Measurements from ENCODE around the gene RPSA.
"Not testable (repeated sequence)": the region's sequence is repeated elsewhere in the genome, so short reads cannot be mapped to it uniquely, and the experiment has no call there.

The RPSA gene

DNA sequence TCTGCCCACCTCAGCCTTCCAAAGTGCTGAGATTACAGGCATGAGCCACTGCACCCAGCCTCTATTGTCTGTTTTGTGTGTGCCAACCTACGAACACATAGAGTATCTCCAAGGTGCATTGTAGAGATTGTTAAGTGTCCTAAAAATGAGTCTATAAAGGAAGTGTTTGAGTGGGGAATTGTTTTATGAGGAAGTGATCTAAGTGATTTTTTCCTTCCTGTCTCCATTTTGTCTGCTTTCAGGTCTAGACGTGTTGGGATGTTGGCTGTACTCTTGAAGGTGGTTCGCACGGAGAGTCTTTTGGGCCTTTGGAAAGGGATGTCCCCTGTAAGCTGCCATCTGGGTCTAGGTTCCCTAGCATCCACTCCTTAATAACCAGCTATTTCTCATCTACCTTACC is 16.3 kb upstream of the RPSA start:
- no peak for DNase-seq

DNA sequence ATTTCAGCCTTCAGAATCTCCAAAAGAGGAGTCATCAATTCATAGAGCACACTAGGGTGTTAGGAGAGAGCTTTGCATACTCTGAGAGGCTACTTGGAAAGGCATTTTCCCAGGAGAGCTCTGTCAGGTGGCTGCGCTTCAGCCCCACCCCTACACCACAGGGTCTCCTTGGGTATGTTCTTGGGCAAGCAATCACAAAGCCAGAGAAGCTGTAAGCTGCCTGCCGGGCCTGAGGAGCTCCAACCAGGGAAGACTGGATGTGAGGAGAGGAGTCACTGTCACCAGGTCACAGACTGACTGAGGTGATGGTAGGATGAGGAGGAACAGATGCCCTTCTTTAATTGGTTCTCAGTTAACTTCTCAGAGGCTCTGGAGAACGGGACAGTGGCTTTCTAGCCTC is 9.8 kb upstream of the RPSA start:
- no peak for DNase-seq

DNA sequence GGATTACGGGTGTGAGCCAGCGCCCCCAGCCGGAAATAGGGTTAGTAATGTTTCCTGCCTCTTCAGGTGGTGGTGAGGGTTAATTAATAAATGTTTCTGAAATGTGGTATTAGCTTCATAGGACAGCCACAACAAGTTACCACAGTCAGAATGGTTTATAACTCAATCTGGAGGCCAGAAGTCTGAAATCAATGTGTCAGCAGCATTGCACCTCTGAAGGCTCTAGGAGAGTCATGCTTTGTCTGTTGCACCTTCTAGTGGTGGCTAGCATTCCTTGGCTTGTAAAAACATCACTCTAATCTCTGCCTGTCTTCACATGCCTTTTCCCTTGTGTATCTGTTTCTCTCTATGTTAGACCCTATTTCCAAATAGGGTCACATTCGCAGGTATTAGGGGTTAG is 7.8 kb upstream of the RPSA start:
- no peak for DNase-seq

DNA sequence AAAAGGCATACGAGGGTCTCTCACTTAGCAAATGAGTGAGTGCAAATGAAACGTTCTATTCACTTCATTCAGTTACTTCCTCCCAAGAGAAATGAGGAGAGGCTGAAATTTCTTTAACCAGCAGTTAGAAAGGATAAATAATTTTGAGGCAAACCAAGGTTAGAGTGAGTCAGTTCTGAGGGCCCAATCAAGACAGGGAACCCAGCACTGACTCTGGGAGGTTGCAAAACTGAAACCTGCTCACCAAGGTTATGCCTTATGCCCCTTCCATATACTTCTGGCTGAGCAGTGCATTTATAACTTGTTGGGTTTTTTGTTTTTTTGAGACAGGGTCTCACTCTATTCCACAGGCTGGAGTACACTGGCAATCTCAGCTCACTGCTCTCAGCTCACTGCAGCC is 4.5 kb upstream of the RPSA start:
- no peak for DNase-seq

DNA sequence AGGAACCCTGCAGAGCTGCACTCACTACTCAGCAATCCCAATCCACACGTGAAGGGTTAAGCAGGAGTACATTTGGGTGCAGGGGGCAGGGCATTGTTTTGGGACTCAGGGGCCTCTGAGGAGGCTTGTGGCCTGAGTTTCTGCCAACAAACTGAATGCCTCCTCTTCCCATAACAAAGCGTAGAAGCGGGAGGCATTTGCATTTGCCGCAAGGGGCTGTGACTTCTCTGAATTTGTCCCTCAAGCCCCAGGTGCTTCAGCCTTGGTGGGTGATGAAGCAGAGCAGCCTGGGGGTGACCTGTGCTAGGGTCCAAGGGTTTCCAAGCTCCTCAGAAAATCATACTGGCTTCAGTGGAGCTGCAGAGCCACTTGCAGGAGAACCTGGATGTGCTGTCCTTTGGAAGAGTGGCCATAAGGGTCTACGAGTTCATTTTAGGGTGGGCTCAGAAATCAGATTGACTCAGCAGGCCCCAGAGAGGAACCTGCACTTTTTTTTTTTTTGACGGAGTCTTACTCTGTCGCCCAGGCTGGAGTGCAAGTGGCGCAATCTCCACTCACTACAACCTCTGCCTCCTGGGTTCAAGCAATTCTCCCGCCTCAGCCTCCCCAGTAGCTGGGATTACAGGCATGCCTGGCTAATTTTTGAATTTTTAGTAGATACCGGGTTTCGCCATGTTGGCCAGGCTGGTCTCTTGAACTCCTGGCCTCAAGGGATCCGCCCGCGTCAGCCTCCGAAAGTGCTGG is 1.4 kb upstream of the RPSA start:
- no peak for DNase-seq

DNA sequence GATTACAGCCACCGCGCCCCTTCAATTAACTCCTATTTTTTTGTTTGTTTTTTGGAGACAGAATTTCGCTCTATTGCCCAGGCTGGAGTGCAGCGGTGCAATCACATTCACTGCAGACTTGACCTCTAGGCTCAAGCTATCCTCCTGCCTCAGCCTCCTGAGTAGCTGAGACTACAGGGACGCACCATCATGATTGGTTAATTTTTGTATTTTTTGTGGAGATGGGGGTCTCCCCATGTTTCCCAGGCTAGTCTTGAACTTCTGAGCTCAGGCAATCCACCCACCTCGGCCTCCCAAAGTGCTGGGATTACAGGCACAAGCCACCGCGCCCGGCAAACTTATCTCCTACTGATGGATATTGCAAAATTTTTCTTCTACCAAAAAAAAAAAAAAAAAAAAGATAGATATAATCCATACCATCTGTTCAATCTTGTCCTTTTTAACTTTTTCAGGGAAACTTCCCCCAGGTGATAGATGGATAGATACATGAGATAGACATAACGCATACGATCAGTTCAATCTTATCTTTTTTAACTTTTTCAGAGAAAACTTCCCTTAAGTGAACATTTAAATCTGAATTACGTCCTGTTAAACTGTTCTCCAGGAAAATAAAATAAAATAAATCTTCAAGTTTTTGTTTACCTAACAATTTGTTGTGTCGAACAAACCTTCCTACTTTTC is 693 bp upstream of the RPSA start:
- no peak for DNase-seq

DNA sequence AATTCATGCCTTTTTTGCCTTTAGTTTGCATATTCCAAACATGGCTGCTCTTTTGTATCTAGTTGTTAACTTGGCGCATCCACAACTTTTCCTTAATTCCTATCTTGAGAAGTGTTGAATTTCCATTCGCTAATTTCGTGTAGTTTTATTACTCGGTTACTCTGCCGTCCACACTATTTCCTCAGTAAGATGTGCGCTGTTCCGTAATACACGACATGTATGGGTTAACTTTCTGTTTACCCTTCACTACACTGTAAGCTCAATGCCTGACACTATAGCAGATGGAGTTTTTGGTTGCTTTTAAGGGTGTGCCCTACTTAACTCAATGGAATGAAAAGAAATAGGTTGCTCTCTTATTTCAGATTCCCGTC is 724 bp downstream of the RPSA start:
- DNase-seq: peak in 2 of 4 experiments; percentile 7 to 23

DNA sequence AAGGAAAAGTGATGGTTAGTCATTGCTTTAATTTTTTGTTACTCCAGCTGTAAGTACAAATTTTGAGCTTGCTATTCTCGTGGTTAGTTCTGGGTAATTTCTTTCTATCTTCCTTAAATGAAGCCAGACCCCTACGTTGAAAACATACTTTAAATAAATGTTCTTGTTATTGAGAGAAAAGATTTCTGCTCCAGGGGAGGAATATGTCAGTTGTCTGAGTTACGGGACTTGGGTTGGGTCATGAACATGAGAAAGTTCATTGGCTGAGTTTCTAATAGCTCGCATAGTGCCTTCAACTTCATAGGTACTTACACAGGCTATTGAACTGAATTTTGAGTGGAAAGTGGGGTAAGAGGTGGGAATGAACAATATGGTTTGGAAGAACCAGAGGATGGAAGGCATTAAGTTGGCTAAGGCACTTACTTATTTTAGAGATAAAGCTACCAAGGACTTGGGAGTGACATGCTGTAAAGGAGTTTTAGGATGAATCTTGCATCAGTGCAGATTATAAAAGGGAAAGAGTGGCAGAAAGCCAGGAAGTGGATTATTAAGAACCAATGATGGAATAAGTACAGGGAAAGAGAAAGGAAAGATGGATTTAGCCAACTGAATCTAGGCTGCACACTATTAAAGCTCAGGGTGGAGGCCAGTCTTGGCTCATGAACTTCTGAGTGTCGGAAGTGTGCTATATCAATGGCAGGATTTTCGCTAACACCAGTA is 1.4 kb downstream of the RPSA start:
- no peak for DNase-seq

DNA sequence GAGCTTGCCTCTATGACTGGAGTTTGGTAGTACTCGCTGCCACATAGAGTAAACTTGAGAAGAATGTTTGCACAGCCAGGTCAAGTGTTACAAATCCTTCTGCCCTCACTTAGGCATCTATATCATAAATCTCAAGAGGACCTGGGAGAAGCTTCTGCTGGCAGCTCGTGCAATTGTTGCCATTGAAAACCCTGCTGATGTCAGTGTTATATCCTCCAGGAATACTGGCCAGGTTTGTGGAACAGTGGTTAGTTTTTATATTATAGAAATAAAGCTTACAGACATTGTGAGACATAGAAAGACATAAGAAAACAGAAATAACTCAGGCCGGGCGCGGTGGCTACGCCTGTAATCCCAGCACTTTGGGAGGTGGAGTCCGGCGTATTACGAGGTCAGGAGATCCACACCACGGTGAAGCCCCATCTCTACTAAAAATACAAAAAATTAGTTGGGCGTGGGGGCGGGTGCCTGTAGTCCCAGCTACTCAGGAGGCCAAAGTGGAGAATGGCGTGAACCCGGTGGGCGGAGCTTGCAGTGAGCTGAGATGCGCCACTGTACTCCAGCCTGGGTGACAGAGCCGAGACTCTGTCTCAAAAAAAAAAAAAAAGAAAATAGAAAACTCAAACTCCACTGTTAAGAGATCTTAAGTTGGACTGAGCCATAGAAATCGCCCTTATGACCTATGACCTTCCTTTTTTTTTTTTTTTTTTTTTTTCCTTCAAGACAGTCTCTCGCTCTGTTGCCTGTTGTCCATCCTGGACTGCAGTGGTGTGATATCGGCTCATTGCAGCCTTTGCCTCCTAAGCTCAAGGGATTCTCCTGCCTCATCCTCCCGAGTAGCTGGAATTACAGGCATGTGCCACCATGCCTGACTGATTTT is 2.2 kb downstream of the RPSA start:
- no peak for DNase-seq

DNA sequence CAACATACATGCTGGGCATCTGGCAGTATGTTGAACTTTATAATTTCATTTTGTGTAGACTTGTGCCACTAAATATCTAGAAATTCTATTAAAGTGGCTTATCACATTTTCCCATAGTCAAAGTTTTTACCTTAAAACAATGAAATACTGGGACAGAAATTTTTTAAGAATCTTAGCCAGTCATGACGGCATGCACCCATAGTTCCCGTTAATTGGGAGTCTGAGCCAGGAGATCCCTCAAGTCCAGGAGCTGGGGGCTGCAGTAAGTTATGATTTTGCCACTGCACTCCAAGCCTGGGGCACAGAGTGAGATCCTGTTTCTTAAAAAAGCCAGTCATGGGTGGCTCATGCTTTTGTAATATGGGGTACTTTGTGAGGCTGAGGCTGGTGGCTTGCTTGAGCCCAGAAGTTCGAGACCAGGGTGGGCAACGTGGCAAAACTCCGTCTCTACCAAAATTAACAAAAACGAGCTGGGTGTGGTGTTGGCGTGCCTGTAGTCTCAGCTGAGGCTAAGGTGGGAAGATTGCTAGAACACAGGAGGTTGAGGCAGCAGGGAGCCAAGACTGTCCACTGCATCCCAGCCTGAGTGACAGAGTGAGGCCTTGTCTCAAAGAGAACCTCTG is 3.1 kb downstream of the RPSA start:
- no peak for DNase-seq

DNA sequence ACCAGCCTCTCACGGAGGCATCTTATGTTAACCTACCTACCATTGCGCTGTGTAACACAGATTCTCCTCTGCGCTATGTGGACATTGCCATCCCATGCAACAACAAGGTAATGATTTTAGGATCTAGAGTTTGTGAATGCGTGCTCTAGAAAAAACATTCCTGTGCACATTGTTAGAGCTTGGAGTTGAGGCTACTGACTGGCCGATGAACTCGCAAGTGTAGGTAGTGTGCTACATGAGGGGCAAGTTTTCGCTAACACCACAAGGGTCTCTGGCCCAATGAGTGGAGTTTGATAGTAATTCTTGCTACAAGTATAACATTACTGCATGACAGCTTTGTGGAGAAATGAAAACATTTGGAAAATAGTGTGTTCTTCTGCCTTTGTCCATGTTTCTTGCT is 4.4 kb downstream of the RPSA start:
- DNase-seq: no peak

DNA sequence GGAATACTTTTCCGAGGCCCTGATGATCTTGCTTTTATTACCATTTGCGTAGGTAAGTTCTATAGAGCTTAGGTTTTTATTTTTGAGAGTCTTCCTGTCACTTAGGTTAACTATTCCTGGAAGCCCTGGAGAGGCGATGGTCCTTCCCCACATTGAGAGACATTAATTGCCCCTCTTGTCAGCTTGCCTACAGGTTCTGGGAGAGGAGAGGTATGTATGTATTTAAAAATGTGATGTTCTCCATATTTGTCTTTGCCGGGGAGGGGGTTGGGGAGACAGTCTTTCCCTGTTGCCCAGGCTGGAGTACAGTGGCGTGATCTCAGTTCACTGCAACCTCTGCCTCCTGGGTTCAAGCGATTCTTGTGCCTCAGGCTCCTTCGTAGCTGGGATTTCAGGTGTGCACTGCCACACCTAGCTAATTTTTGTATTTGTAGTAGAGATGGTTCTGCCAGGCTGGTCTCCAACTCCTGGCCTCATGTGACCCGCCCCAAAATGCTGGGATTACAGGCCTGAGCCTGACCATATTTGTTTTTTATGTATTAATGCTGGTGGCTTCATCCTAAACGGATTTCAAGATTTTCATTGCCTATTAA is 6.2 kb downstream of the RPSA start:
- no peak for DNase-seq

DNA sequence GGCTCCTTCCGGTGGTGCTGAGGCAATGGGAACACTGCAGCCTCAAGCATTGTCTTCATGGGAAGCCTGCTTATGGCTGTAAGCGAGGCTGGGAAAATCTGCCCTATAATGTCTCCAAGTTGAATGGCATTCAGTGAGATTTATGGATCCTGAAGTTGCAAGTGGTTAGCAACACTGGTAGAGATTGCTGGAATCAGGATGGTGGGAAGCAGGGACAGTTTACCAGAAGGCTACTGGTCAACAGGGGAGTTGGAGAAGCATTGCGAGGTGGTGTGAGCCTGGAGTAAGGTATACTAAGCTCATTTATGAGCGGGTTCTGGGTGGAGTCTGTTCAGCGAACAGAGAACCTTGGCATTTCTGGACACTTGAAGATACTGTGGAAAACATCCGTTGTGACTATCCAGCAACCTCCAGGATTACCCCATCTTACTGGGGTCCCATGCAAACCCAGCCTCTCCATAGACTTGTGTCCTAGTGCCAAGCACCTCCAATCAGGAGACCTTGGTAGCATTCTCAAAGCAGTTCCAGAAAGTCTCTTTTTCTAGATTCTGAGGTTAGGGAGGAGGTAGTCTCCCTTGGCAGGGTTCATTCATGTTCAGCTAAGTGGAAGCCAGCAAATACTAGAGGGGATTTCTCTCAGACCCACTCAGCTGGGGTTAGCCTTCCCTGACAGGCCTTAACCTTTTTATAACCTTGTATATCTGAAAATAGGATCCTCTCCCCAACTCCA is 7.3 kb downstream of the RPSA start:
- no peak for DNase-seq

DNA sequence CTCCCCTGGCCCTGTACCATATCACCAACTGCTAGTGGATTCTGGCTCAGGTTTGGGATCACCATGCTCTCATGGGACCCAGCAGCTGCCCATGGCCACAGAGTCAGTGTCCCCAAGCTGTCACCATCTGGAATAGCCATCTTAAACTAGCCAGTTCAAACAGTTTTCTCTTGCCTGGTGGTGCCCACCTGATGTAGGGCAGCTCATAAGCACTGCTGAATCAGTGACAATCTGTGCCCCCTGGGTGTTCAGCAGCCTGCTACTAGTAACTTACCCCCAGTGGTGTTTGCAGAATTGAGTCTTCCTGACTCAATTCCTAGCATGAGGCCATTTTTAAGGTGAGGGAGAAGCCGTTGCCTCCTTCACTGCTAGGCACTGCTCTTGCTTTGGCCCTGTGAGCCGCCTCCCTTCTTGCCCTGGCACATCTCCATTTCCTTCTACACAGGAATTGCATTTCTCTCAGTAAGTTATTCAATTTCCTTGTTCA is 7.9 kb downstream of the RPSA start:
- DNase-seq: peak in 1 of 4 experiments; percentile 6

DNA sequence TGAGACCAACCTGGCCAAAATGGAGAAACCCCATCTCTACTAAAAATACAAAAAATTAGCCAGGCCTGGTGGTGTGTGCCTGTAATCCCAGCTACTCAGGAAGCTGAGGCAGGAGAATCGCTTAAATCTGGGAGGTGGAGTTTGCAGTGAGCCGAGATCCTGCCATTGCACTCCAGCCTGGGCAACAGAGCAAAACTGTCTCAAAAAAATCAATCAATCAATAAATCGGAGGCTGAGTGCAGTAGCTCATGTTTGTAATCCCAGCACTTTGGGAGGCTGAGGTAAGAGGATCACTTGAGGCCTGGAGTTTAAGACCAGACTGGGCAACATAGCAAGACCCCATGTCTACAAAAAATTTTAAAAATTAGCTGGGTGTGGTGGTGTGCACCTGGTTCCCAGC is 8.8 kb downstream of the RPSA start:
- DNase-seq: not testable (repeated sequence)

DNA sequence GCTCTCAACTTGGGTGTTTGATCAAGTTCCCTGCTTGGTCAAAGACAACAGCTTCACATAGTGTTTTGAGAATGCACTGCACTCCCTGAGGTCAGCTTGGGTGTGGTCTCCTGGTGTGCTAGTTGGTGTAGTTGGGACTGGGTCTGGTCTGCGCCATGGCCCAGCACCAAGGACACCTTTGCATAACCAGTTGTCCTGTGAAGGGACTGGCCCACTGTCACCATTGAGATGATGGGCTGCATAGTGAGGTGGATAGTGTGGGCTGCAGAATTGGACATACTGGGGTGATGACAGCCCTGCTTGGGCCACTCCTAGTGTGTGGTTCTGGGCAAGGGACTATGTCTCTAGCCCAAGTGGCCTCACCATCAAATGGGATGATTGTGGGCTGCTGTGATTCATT is 9.5 kb downstream of the RPSA start:
- DNase-seq: no peak

DNA sequence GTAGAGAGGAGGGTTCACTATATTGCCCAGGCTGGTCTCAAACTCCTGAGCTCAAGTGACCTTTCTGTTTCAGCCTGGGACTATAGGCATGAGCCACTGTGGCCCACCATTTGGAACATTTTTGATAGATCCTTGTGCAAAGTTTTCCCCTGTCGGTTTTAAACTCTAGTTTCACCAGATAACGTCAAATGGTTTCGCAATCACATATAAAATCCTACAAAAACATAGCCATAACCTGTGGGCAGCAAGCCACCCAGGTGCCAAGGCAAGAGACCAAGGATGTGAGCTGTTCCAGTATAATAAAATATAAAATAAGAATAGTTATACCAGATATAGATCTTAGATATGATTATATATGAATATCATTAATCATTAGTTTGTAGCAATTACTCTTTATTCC is 10.5 kb downstream of the RPSA start:
- not testable (repeated sequence) for DNase-seq

DNA sequence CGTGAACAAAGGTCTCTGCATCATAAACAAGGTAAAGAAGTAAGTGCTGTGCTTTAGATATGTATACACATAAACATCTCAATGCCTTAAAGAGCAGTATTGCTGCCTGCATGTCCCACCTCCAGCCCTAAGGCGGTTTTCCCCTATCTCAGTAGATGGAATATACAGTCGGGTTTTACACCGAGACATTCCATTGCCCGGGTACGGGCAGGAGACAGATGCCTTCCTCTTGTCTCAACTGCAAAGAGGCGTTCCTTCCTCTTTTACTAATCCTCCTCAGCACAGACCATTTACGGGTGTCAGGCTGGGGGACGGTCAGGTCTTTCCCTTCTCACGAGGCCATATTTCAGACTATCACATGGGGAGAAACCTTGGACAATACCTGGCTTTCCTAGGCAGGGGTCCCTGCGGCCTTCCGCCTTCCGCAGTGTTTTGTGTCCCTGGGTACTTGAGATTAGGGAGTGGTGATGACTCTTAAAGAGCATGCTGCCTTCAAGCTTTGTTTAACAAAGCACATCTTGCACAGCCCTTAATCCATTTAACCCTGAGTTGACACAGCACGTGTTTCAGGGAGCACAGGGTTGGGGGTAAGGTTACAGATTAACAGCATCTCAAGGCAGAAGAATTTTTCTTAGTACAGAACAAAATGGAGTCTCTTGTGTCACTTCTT is 12.2 kb downstream of the RPSA start:
- not testable (repeated sequence) for DNase-seq

DNA sequence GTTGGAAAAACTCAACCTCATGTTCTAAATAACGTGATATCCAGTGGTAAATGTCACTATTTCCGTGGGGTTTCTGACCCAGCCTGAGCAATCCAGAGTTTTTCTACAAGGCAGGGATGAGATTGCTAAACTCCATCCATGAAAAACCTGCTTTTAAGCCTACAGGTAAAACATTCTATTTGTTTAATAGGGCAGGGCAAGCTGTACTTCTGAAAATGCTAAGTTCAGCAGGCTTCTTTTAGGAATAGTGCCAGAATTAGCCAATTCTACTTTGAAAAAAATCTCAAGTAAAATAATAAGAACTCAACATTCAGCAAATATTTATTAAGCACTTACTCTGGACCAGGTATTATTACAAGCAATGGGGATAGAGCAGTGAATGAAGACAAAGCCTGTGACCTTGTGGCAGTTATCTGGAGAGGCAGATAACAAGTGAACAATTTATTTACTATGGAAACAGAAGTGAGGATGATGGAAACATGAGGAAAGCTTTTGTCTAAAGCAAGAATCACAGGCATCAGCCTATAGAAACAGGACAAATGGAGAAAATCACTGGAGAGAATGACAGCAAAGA is 13.3 kb downstream of the RPSA start:
- no peak for DNase-seq

DNA sequence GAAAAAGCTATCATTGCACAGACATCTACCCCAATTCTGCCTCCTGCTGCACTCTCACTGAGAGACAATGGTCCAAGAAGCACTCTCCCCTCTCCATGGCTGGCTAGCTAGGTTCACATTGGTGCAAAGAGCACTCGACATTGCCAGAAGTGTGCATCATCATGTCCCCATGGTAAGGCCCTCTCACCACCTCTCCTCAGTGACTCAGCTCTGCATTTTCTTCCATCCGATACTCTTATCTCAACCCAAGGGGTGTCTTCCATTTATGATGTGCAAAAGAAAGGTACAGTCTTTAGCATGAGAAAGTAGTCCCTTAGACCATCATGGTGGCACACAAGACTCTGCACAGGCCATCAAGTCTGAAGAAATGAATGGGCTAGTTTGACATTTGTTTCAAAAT is 14.0 kb downstream of the RPSA start:
- no peak for DNase-seq
